ENCODE measurements around the gene CSAD.
A peak's percentile ranks its signal among the peaks of the same experiment; 100 is the strongest.

Gene CSAD

GRCh38 chr12:53180220-53180930 lies at the start of gene CSAD, which contains the start of gene ZNF740:
CSAD (minus strand) TSS chr12:53180925; CDS start chr12:53173470, 7,455 bp downstream.
ZNF740 (plus strand) TSS chr12:53180722; CDS start chr12:53181984, 1,262 bp downstream.
- no peaks in the 10 kb centered on the region for H3K9me3 ChIP-seq (ENCODE audit: control insufficient read depth, insufficient read depth, low read depth, low read length)
- peak within 1 kb of the TSS; percentile 84; the same call in 1 of the 2 replicates for H3K27ac ChIP-seq (ENCODE audit: low read depth, low read length)
- H3K4me3 ChIP-seq (ENCODE audit: low read depth, low read length), result peak within 1 kb of the TSS; percentile 97
- H3K9ac ChIP-seq (ENCODE audit: low read length), result peak within 1 kb of the TSS; percentile 91
- peaks cover 28% of the 10 kb centered on the region for H3K36me3 ChIP-seq (ENCODE audit: control insufficient read depth, insufficient read depth, low read length)
- H3K27me3 ChIP-seq (ENCODE audit: control insufficient read depth, insufficient read depth, low read length), result peaks cover 44% of the 10 kb centered on the region
- H3K4me1 ChIP-seq (ENCODE audit: control insufficient read depth, insufficient read depth, low read length), result peaks cover 13% of the 10 kb centered on the region

GRCh38 chr12:53230108-53230845 lies 49.6 kb upstream of the CSAD start:
- H3K9me3 ChIP-seq (ENCODE audit: control insufficient read depth, insufficient read depth, low read depth, low read length), result no peaks in the 10 kb centered on the region
- peak overlapping the region; percentile 75; the same call in 1 of the 2 replicates for H3K4me3 ChIP-seq (ENCODE audit: low read depth, low read length)
- H3K27ac ChIP-seq (ENCODE audit: low read depth, low read length), result no peak overlapping the region
- H3K36me3 ChIP-seq (ENCODE audit: control insufficient read depth, insufficient read depth, low read length), result no peaks in the 10 kb centered on the region; the same call in 1 of the 2 replicates
- peaks cover 48% of the 10 kb centered on the region for H3K4me1 ChIP-seq (ENCODE audit: control insufficient read depth, insufficient read depth, low read length)
- no peak overlapping the region for H3K9ac ChIP-seq (ENCODE audit: low read length)
- H3K27me3 ChIP-seq (ENCODE audit: control insufficient read depth, insufficient read depth, low read length), result 0 out of 2 replicates have a peak, but pooled peaks cover 4% of the 10 kb centered on the region

GRCh38 chr12:53229454-53229853 lies 48.7 kb upstream of the CSAD start:
- Histone ChIP-seq H3K36me3 (ENCODE audit: control insufficient read depth, insufficient read depth, low read length) (no peaks in the 10 kb centered on the region; the same call in 1 of the 2 replicates), H3K4me3 (ENCODE audit: low read depth, low read length) (no peak overlapping the region), H3K4me1 (ENCODE audit: control insufficient read depth, insufficient read depth, low read length) (peaks cover 47% of the 10 kb centered on the region), H3K27me3 (ENCODE audit: control insufficient read depth, insufficient read depth, low read length) (0 out of 2 replicates have a peak, but pooled peaks cover 4% of the 10 kb centered on the region), H3K27ac (ENCODE audit: low read depth, low read length) (no peak overlapping the region), H3K9me3 (ENCODE audit: control insufficient read depth, insufficient read depth, low read depth, low read length) (no peaks in the 10 kb centered on the region), H3K9ac (ENCODE audit: low read length) (no peak overlapping the region)

- H3K9ac ChIP-seq (ENCODE audit: low read length), result no peak overlapping the region
- H3K4me3 ChIP-seq (ENCODE audit: low read depth, low read length), result no peak overlapping the region
- H3K4me1 ChIP-seq (ENCODE audit: control insufficient read depth, insufficient read depth, low read length), result peaks cover 47% of the 10 kb centered on the region
- H3K27me3 ChIP-seq (ENCODE audit: control insufficient read depth, insufficient read depth, low read length), result 0 out of 2 replicates have a peak, but pooled peaks cover 5% of the 10 kb centered on the region
- H3K36me3 ChIP-seq (ENCODE audit: control insufficient read depth, insufficient read depth, low read length), result no peaks in the 10 kb centered on the region; the same call in 1 of the 2 replicates
- H3K9me3 ChIP-seq (ENCODE audit: control insufficient read depth, insufficient read depth, low read depth, low read length), result no peaks in the 10 kb centered on the region
- H3K27ac ChIP-seq (ENCODE audit: low read depth, low read length), result no peak overlapping the region
These were observed 47.1 kb upstream of the CSAD start for GRCh38 chr12:53227836-53228235.

- H3K9ac ChIP-seq (ENCODE audit: low read length), result no peak overlapping the region
- 0 out of 2 replicates have a peak, but pooled peaks cover 6% of the 10 kb centered on the region for H3K27me3 ChIP-seq (ENCODE audit: control insufficient read depth, insufficient read depth, low read length)
- H3K27ac ChIP-seq (ENCODE audit: low read depth, low read length), result no peak overlapping the region
- H3K36me3 ChIP-seq (ENCODE audit: control insufficient read depth, insufficient read depth, low read length), result no peaks in the 10 kb centered on the region; the same call in 1 of the 2 replicates
- H3K4me1 ChIP-seq (ENCODE audit: control insufficient read depth, insufficient read depth, low read length), result peaks cover 48% of the 10 kb centered on the region
- H3K4me3 ChIP-seq (ENCODE audit: low read depth, low read length), result no peak overlapping the region
- H3K9me3 ChIP-seq (ENCODE audit: control insufficient read depth, insufficient read depth, low read depth, low read length), result no peaks in the 10 kb centered on the region
These were observed 46.6 kb upstream of the CSAD start for GRCh38 chr12:53227341-53227740.

DNA sequence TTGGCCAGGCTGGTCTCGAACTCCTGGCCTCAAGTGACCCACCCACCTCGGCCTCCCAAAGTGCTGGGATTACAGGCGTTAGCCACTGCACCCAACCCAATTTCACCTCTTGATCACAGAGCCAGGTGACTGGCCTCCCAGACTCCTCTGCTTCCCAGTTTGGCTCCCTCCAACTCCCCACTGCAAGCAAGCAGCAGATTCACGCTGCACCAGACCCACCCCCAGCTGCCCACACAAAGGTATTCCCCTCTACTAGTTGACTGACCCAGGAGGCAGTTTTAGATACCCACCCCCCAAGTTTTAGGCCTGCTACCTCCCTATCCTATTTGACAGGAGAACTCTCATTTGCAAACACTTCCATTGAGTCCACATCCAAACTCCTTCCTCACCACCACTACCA lies 46.1 kb upstream of the CSAD start:
- Histone ChIP-seq H3K27me3 (ENCODE audit: control insufficient read depth, insufficient read depth, low read length) (0 out of 2 replicates have a peak, but pooled peaks cover 6% of the 10 kb centered on the region), H3K4me3 (ENCODE audit: low read depth, low read length) (no peak overlapping the region), H3K9ac (ENCODE audit: low read length) (no peak overlapping the region), H3K36me3 (ENCODE audit: control insufficient read depth, insufficient read depth, low read length) (no peaks in the 10 kb centered on the region; the same call in 1 of the 2 replicates), H3K27ac (ENCODE audit: low read depth, low read length) (no peak overlapping the region), H3K9me3 (ENCODE audit: control insufficient read depth, insufficient read depth, low read depth, low read length) (no peaks in the 10 kb centered on the region), H3K4me1 (ENCODE audit: control insufficient read depth, insufficient read depth, low read length) (peaks cover 53% of the 10 kb centered on the region)

GRCh38 chr12:53225635-53226424 lies 45.1 kb upstream of the CSAD start:
- no peaks in the 10 kb centered on the region; the same call in 1 of the 2 replicates for H3K36me3 ChIP-seq (ENCODE audit: control insufficient read depth, insufficient read depth, low read length)
- H3K27ac ChIP-seq (ENCODE audit: low read depth, low read length), result no peak overlapping the region
- H3K9ac ChIP-seq (ENCODE audit: low read length), result no peak overlapping the region
- H3K4me1 ChIP-seq (ENCODE audit: control insufficient read depth, insufficient read depth, low read length), result peaks cover 45% of the 10 kb centered on the region
- 0 out of 2 replicates have a peak, but pooled peaks cover 2% of the 10 kb centered on the region for H3K27me3 ChIP-seq (ENCODE audit: control insufficient read depth, insufficient read depth, low read length)
- no peak overlapping the region for H3K4me3 ChIP-seq (ENCODE audit: low read depth, low read length)
- H3K9me3 ChIP-seq (ENCODE audit: control insufficient read depth, insufficient read depth, low read depth, low read length), result no peaks in the 10 kb centered on the region

DNA sequence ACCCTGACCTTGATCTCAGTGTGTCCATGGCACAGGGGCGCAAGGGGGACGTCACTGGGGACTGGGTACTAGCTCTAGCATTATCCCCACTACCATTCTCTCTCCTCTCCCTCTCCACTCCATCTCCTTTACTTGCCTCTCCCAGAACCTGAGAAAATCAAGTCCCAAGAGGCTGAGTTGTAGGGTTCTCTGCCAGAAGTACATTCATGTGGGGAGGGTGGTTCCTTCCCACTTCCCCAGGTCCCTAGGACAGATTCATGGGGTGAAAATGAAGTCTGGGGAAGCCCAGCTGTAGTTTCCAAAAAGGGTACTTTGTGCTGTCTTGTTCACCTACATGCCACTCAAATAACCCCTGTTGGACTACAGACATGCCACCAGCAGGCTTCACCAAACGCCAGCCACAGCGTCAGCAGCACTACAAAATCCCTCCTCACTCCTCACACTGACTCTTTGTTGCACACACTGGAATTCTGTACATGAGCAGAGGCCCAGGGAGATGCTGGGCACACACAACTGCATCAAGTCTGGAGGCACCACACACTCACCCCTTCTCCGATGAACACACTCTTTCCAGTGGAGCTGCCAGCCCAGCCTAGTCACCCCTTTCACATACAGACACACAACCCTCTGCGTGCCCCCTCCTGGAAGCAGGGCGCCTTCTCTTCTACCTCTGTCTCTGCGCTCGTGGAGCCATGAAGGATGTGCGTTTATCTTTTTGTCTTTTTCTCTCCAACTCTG lies 44.3 kb upstream of the CSAD start:
- Histone ChIP-seq H3K9me3 (ENCODE audit: control insufficient read depth, insufficient read depth, low read depth, low read length) (no peaks in the 10 kb centered on the region), H3K4me1 (ENCODE audit: control insufficient read depth, insufficient read depth, low read length) (peaks cover 43% of the 10 kb centered on the region), H3K27ac (ENCODE audit: low read depth, low read length) (no peak overlapping the region), H3K27me3 (ENCODE audit: control insufficient read depth, insufficient read depth, low read length) (0 out of 2 replicates have a peak, but pooled peaks cover 2% of the 10 kb centered on the region), H3K4me3 (ENCODE audit: low read depth, low read length) (no peak overlapping the region), H3K36me3 (ENCODE audit: control insufficient read depth, insufficient read depth, low read length) (no peaks in the 10 kb centered on the region; the same call in 1 of the 2 replicates), H3K9ac (ENCODE audit: low read length) (no peak overlapping the region)

- Histone ChIP-seq H3K36me3 (ENCODE audit: control insufficient read depth, insufficient read depth, low read length) (no peaks in the 10 kb centered on the region; the same call in 1 of the 2 replicates), H3K27ac (ENCODE audit: low read depth, low read length) (no peak overlapping the region), H3K9ac (ENCODE audit: low read length) (no peak overlapping the region), H3K4me3 (ENCODE audit: low read depth, low read length) (no peak overlapping the region), H3K4me1 (ENCODE audit: control insufficient read depth, insufficient read depth, low read length) (peaks cover 43% of the 10 kb centered on the region), H3K9me3 (ENCODE audit: control insufficient read depth, insufficient read depth, low read depth, low read length) (no peaks in the 10 kb centered on the region), H3K27me3 (ENCODE audit: control insufficient read depth, insufficient read depth, low read length) (peaks cover 7% of the 10 kb centered on the region)
These were observed 43.6 kb upstream of the CSAD start for GRCh38 chr12:53224061-53224896.
